Ishikawa (cell line): ENCODE measurements around the gene VPS72.

Experiments
- CEBPB ChIP-seq: IDR thresholded peaks from 2 replicates; pipeline ENCODE4 v1.6.1; 2012
- CREB1 ChIP-seq: IDR thresholded peaks from 2 replicates; pipeline ENCODE4 v1.6.1; 2012; ENCODE audit warnings: low read depth
- EGR1 ChIP-seq: IDR thresholded peaks from 2 replicates; pipeline ENCODE4 v1.6.1; 2012
- EP300 ChIP-seq: IDR thresholded peaks from 2 replicates; pipeline ENCODE4 v1.6.1; 2012; ENCODE audit warnings: borderline replicate concordance
- FOXM1 ChIP-seq: IDR thresholded peaks from 2 replicates; pipeline ENCODE4 v1.6.1; 2012; ENCODE audit warnings: low read depth, borderline replicate concordance
- NFIC ChIP-seq: IDR thresholded peaks from 2 replicates; pipeline ENCODE4 v1.6.1; 2012
- RAD21 ChIP-seq: IDR thresholded peaks from 2 replicates; pipeline ENCODE4 v1.6.1; 2012; ENCODE audit warnings: low read depth
- REST ChIP-seq: IDR thresholded peaks from 2 replicates; pipeline ENCODE4 v1.6.1; 2012; ENCODE audit warnings: low read depth, mild to moderate bottlenecking
- TAF1 ChIP-seq: IDR thresholded peaks from 2 replicates; pipeline ENCODE4 v1.6.1; 2012; ENCODE audit warnings: low read depth, mild to moderate bottlenecking
- TCF12 ChIP-seq: IDR thresholded peaks from 2 replicates; pipeline ENCODE4 v1.6.1; 2012; ENCODE audit warnings: low read depth
- TEAD4 ChIP-seq: IDR thresholded peaks from 2 replicates; pipeline ENCODE4 v1.6.1; 2012
- YY1 ChIP-seq: IDR thresholded peaks from 2 replicates; pipeline ENCODE4 v1.6.1; 2012; ENCODE audit warnings: low read depth
- ZBTB7A ChIP-seq: IDR thresholded peaks from 2 replicates; pipeline ENCODE4 v1.6.1; 2012; ENCODE audit warnings: low read depth
- TF ChIP-seq, protein P1 (sequence below): IDR thresholded peaks from 2 replicates; pipeline ENCODE4 v1.6.1; 2012
- TF ChIP-seq, protein P2 (sequence below): IDR thresholded peaks from 2 replicates; pipeline ENCODE4 v1.6.1; 2012

Gene VPS72

GRCh38 chr1:151147665-151148064, 42.3 kb downstream of the VPS72 start:
- TF ChIP-seq CEBPB (no peak), TAF1 (no peak), TEAD4 (no peak), CREB1 (no peak), FOXM1 (no peak), REST (no peak)
- TF ChIP-seq, protein P1, sequence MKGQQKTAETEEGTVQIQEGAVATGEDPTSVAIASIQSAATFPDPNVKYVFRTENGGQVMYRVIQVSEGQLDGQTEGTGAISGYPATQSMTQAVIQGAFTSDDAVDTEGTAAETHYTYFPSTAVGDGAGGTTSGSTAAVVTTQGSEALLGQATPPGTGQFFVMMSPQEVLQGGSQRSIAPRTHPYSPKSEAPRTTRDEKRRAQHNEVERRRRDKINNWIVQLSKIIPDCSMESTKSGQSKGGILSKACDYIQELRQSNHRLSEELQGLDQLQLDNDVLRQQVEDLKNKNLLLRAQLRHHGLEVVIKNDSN: no peak

DNA sequence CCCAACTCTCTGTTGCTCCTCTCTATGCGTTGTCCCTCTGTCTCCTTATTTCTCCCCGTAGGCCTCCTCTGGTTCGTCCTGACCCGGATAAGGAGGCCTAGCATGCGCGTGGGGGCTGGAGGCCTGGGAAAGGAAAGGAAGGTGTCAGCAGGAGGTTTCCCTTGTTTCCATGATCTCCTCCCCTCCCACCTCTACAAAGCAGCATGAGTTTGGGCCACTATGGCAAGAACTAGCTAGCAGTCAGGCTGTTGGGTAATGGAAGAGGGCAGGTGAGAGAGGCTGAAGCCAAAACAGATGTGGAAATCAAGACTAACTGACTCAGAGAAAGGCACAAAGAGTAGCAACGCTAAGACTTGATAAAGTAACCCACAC, 42.9 kb downstream of the VPS72 start:
- TF ChIP-seq ZBTB7A (no peak), REST (no peak), TEAD4 (no peak), EP300 (no peak), TAF1 (no peak), EGR1 (no peak), YY1 (no peak), CREB1 (no peak), TCF12 (no peak), NFIC (no peak), FOXM1 (no peak)
- TF ChIP-seq, protein P1: no peak
- TF ChIP-seq, protein P2, sequence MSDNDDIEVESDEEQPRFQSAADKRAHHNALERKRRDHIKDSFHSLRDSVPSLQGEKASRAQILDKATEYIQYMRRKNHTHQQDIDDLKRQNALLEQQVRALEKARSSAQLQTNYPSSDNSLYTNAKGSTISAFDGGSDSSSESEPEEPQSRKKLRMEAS: no peak

DNA sequence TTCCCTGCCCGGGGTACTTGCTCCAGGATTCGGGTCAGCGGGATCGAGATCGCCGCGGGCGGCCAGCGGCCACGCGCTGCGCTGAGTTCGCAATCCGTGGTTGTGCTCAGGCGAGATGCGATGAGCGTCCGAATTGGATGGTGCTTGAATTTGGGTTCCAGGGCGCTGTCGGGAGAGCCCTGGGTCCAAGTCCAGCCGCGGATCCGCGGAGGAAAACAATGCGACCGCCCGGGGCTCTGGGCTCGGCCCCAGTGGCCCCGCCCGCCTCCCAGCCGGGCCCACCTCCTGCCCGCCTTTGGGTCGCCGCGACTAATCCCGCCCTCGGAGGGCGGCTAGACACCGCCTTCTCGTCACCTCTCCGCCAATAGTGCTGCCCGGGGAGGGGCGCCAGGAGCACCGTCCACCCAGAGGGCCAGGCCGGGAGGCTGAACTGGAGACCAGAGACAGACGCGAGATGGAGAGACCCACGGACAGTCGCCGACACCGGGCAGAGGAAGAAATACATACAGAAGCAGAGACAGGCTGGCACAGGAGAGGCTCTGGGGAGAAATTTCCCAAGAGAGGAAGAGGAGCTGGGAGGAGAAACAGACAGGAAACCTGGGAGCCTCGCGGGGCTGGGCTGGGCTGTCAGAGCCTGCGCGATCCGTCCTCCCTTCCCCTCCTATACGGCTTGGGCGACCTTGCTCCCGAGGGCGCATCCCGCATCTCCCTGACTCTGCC, 43.4 kb downstream of the VPS72 start, which contains the start of gene SEMA6C:
SEMA6C (minus strand) TSS at position 220 of the 720 bp plus-strand sequence. CDS start 4,010 bp downstream, outside the sequence.
- no peak for TF ChIP-seq TCF12
- peak; percentile 47; the same call in 1 of the 2 replicates for TF ChIP-seq TAF1

DNA sequence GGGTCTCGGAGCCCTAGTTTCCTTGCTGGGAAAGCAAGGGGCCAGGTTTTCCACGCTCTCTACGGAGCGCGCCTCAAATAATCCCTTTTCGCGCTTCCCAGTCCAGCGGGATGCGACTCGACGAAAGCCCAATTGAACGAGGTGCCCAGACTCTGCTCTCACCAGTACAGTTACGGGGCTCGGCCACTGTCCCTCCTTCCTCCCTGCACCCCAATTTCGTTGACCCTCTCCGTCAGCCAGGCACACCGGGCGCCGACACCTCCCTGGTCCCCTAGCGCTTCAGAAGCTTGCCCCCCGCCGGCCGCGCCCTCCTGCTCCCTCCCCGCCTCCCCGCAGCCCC, 44.0 kb downstream of the VPS72 start:
- no peak for TF ChIP-seq FOXM1
- TF ChIP-seq NFIC: no peak
- TF ChIP-seq REST: no peak
- no peak for TF ChIP-seq YY1
- no peak for TF ChIP-seq TAF1
- TF ChIP-seq CREB1: no peak
- no peak for TF ChIP-seq RAD21
- TF ChIP-seq EGR1: no peak
- TF ChIP-seq TEAD4: no peak
- TF ChIP-seq CEBPB: no peak
- TF ChIP-seq, protein P2: no peak
- TF ChIP-seq TCF12: no peak
- no peak for TF ChIP-seq EP300
- TF ChIP-seq, protein P1: no peak
